Keratinocyte (primary cell): Measurements from ENCODE around the gene HLA-DQB1. TPM values are rescaled to one million over a fixed set of nuclear protein-coding genes. Genes with fewer than 3 reads are reported as not detected.
"Not testable (repeated sequence)": the region's sequence is repeated elsewhere in the genome, so short reads cannot be mapped to it uniquely, and the experiment has no call there.

Experiments used
- DNase-seq: peaks from one replicate; pipeline ENCODE4 v3.0.0-alpha.2; 2011; ENCODE audit warnings: low read depth, missing footprints, low spot score
- FAIRE-seq: peaks from 2 replicates; lab custom pipeline; 2011; peaks lifted over from hg19 to GRCh38; lab: Jason Lieb, UNC
- H2AFZ ChIP-seq: 2 replicates; pipeline ENCODE4 v1.6.0; 2012; ENCODE audit warnings: low read length, control low read depth, inconsistent platforms; ENCODE audit not compliant: control insufficient read depth
- H3K27ac ChIP-seq: 2 replicates; pipeline ENCODE4 v1.5.1; 2011; ENCODE audit warnings: low read length; ENCODE audit not compliant: control insufficient read depth, insufficient read depth
- H3K27me3 ChIP-seq: 3 replicates; pipeline ENCODE4 v1.6.0; 2011; ENCODE audit warnings: low read length; ENCODE audit not compliant: control insufficient read depth, insufficient read depth; ENCODE audit errors: extremely low read depth
- H3K36me3 ChIP-seq, 2 experiments: 2 replicates in 1 of 2; 3 replicates in 1 of 2; pipeline ENCODE4 v1.5.1; 2011; ENCODE audit warnings: low read length in 2 of 2, mild to moderate bottlenecking in 1 of 2; ENCODE audit not compliant: control insufficient read depth in 2 of 2, insufficient read depth in 2 of 2; ENCODE audit errors: extremely low read depth in 1 of 2
- H3K4me1 ChIP-seq: 3 replicates; pipeline ENCODE4 v1.5.1; 2011; ENCODE audit warnings: low read length; ENCODE audit not compliant: control insufficient read depth, insufficient read depth; ENCODE audit errors: extremely low read depth
- H3K4me2 ChIP-seq: 3 replicates; pipeline ENCODE4 v1.6.0; 2011; ENCODE audit warnings: low read depth, low read length; ENCODE audit not compliant: control insufficient read depth, insufficient read depth; ENCODE audit errors: extremely low read depth
- H3K4me3 ChIP-seq, 3 experiments: fragments of 200-600 bp in 1 of 3; sonication (generic) in 1 of 3; 2 replicates in 2 of 3; 3 replicates in 1 of 3; pipeline ENCODE4 v1.5.1; 2011 to 2016; ENCODE audit warnings: low read length in 3 of 3, mild to moderate bottlenecking in 3 of 3, control low read depth in 2 of 3, inconsistent platforms in 1 of 3, low read depth in 1 of 3, mixed read lengths in 1 of 3, mixed run types in 1 of 3, moderate library complexity in 1 of 3; ENCODE audit not compliant: control insufficient read depth in 2 of 3, insufficient read depth in 2 of 3; ENCODE audit errors: extremely low read depth in 1 of 3
- H3K79me2 ChIP-seq: 2 replicates; pipeline ENCODE4 v1.6.0; 2012; ENCODE audit warnings: low read length; ENCODE audit not compliant: control insufficient read depth, insufficient read depth
- H3K9ac ChIP-seq: 3 replicates; pipeline ENCODE4 v1.6.0; 2011; ENCODE audit warnings: low read length; ENCODE audit not compliant: control insufficient read depth, insufficient read depth; ENCODE audit errors: extremely low read depth
- H3K9me1 ChIP-seq: 3 replicates; pipeline ENCODE4 v1.6.0; 2011; ENCODE audit warnings: low read length; ENCODE audit not compliant: control insufficient read depth, insufficient read depth; ENCODE audit errors: extremely low read depth
- H3K9me3 ChIP-seq: 2 replicates; pipeline ENCODE4 v1.5.1; 2012; ENCODE audit warnings: low read depth, low read length; ENCODE audit not compliant: control insufficient read depth
- H4K20me1 ChIP-seq: 3 replicates; pipeline ENCODE4 v1.6.0; 2011; ENCODE audit warnings: low read length; ENCODE audit not compliant: control insufficient read depth, insufficient read depth; ENCODE audit errors: extremely low read depth
- CTCF ChIP-seq, 3 experiments: IDR thresholded peaks in 1 of 3; conservative IDR thresholded peaks in 1 of 3; optimal IDR thresholded peaks in 1 of 3; 2 replicates in 2 of 3; 3 replicates in 1 of 3; pipeline versions ENCODE3 to v1.5.1; 2011; ENCODE audit warnings: low read length in 3 of 3, mild to moderate bottlenecking in 3 of 3, moderate library complexity in 2 of 3, control low read depth in 1 of 3, inconsistent platforms in 1 of 3; ENCODE audit not compliant: insufficient read depth in 2 of 3; ENCODE audit errors: extremely low read depth in 1 of 3
- EZH2 ChIP-seq: IDR thresholded peaks from one replicate; pipeline ENCODE4 v1.6.1; 2012; ENCODE audit warnings: inconsistent platforms, mild to moderate bottlenecking, low read length, moderate library complexity
- dilution Hi-C: fragments of 300-500 bp; cut with MboI; formaldehyde crosslinking; loops from one replicate; pipeline ENCODE4 v1.7.0; 2020; ENCODE audit warnings: low sequenced_read_pairs; ENCODE audit not compliant: extremely low pct_ligation_motif_present
- polyA plus RNA-seq, 5 experiments: library from polyadenylated mRNA; depleted of rRNA in 3 of 5; stranded (reverse) in 3 of 5; stranded (forward) in 1 of 5; unstranded in 1 of 5; fragments of >200 nt; gene quantifications; 1 replicate in 1 of 5; 2 replicates in 3 of 5; 3 replicates in 1 of 5; pipeline versions ENCODE4 v1.2.1 to v1.2.3, GENCODE V29; 2011 to 2012; ENCODE audit warnings: missing spikeins in 2 of 5, low read depth in 1 of 5, low replicate concordance in 1 of 5

Gene HLA-DQB1
- polyA plus RNA-seq, 1 donor (not counting 4 experiments of a cell fraction or from before 2014, with no cell fraction given): 40.5 TPM

- H4K20me1 ChIP-seq, H3K79me2 ChIP-seq, dilution Hi-C loops, H3K4me2 ChIP-seq, H3K9ac ChIP-seq, H3K27me3 ChIP-seq, FAIRE-seq, H3K9me1 ChIP-seq, H3K9me3 ChIP-seq, DNase-seq, H3K4me1 ChIP-seq, H2AFZ ChIP-seq, H3K27ac ChIP-seq, H3K4me3 ChIP-seq, H3K36me3 ChIP-seq: not testable (repeated sequence)
Measured at GRCh38 chr6:32657329-32657728, 9.1 kb downstream of the HLA-DQB1 start.

GRCh38 chr6:32655203-32655710 lies 11.2 kb downstream of the HLA-DQB1 start:
- Histone ChIP-seq H3K4me1 (no peaks in the 10 kb centered on the region), H3K79me2 (no peaks in the 10 kb centered on the region), H3K36me3 (peaks cover 0 to 1% of the 10 kb centered on the region in 2 experiments), H3K9me3 (no peaks in the 10 kb centered on the region), H3K27me3 (no peaks in the 10 kb centered on the region), H2AFZ (no peak overlapping the region), H3K9ac (no peak overlapping the region), H3K9me1 (no peaks in the 10 kb centered on the region), H3K4me3 (no peak overlapping the region), H4K20me1 (no peaks in the 10 kb centered on the region), H3K27ac (no peak overlapping the region), H3K4me2 (no peak overlapping the region)
- dilution Hi-C loops: no loop called here
- DNase-seq (no peak), FAIRE-seq (no peak)
- TF ChIP-seq EZH2 (no peak), CTCF (optimal IDR thresholded peaks at IDR 0.05 in 1 of 3, IDR thresholded peaks at IDR 0.05 in 1 of 3, conservative IDR thresholded peaks at IDR 0.05 in 1 of 3; ENCODE audit: extremely low read depth in 1 of 3, insufficient read depth in 2 of 3, low read length in 3 of 3) (no peak)
